GM23338 (cell line): Measurements from ENCODE around the gene TNIP1. TPM values are rescaled to one million over a fixed set of nuclear protein-coding genes. Genes with fewer than 3 reads are reported as not detected.

ENCODE experiments used
- ATAC-seq: fragments of 200-7000 bp; cut with Tn5 transposase; 3 replicates; pipeline ENCODE4 v1.9.1; 2020
- DNase-seq: peaks from one replicate; pipeline ENCODE4 v3.0.0-alpha.2; 2015; ENCODE audit warnings: low spot score
- H2AFZ ChIP-seq: fragments of 200-600 bp; sonication (generic); 2 replicates; pipeline ENCODE4 v1.8.0; 2016; ENCODE audit warnings: antibody characterized with exemption, mild to moderate bottlenecking, moderate library complexity
- H3F3A ChIP-seq: fragments of 200-600 bp; sonication (generic); replicated peaks from 2 replicates; pipeline ENCODE4 v1.8.0; 2017; ENCODE audit warnings: antibody characterized with exemption, mixed run types, low read depth
- H3K27ac ChIP-seq: fragments of 200-600 bp; sonication (generic); 2 replicates; pipeline ENCODE4 v1.6.1; 2016; ENCODE audit warnings: low read depth
- H3K27me3 ChIP-seq: fragments of 200-600 bp; sonication (generic); 2 replicates; pipeline ENCODE4 v1.8.0; 2016; ENCODE audit warnings: mild to moderate bottlenecking, mixed run types, moderate library complexity; ENCODE audit not compliant: insufficient read depth
- H3K36me3 ChIP-seq: fragments of 200-600 bp; sonication (generic); 2 replicates; pipeline ENCODE4 v1.8.0; 2016; ENCODE audit warnings: mild to moderate bottlenecking; ENCODE audit not compliant: insufficient read depth
- H3K4me1 ChIP-seq: fragments of 200-600 bp; sonication (generic); 2 replicates; pipeline ENCODE4 v1.8.0; 2016; ENCODE audit warnings: mild to moderate bottlenecking, moderate library complexity; ENCODE audit not compliant: insufficient read depth
- H3K4me2 ChIP-seq: fragments of 200-600 bp; sonication (generic); 2 replicates; pipeline ENCODE4 v1.7.1; 2017; ENCODE audit warnings: mixed run types
- H3K4me3 ChIP-seq: fragments of 200-600 bp; sonication (generic); 2 replicates; pipeline ENCODE4 v1.6.1; 2016; ENCODE audit warnings: mixed run types
- H3K79me2 ChIP-seq: fragments of 200-600 bp; sonication (generic); replicated peaks from 2 replicates; pipeline ENCODE4 v1.8.0; 2017; ENCODE audit warnings: mild to moderate bottlenecking; ENCODE audit not compliant: insufficient read depth
- H3K9me2 ChIP-seq: fragments of 200-600 bp; sonication (generic); 2 replicates; pipeline ENCODE4 v1.8.0; 2017; ENCODE audit not compliant: insufficient read depth
- H4K20me1 ChIP-seq: fragments of 200-600 bp; sonication (generic); replicated peaks from 2 replicates; pipeline ENCODE4 v1.8.0; 2017; ENCODE audit warnings: mild to moderate bottlenecking; ENCODE audit not compliant: insufficient read depth
- H3K27ac Mint-ChIP-seq: 2 replicates; pipeline ENCODE4 v1.8.0; 2020; ENCODE audit warnings: inconsistent platforms, mild to moderate bottlenecking, moderate library complexity, mixed read lengths
- H3K27me3 Mint-ChIP-seq: 3 replicates; pipeline ENCODE4 v1.8.0; 2022; ENCODE audit warnings: low read depth, mild to moderate bottlenecking, moderate library complexity, mixed read lengths, inconsistent platforms; ENCODE audit not compliant: insufficient read depth, poor library complexity
- H3K36me3 Mint-ChIP-seq: 3 replicates; pipeline ENCODE4 v1.8.0; 2021; ENCODE audit warnings: low read depth, mild to moderate bottlenecking, inconsistent platforms, moderate library complexity, mixed read lengths
- H3K4me1 Mint-ChIP-seq: 3 replicates; pipeline ENCODE4 v1.8.0; 2020; ENCODE audit warnings: mild to moderate bottlenecking, inconsistent platforms, mixed read lengths
- H3K4me3 Mint-ChIP-seq: 3 replicates; pipeline ENCODE4 v1.8.0; 2021; ENCODE audit warnings: moderate library complexity, mild to moderate bottlenecking, inconsistent platforms, mixed read lengths
- H3K9me3 Mint-ChIP-seq: 3 replicates; pipeline ENCODE4 v1.8.0; 2020; ENCODE audit warnings: moderate library complexity, mild to moderate bottlenecking, inconsistent platforms, mixed read lengths
- CREB1 ChIP-seq: fragments of 250-450 bp; sonication (Bioruptor Pico); IDR thresholded peaks from 2 replicates; pipeline ENCODE4 v1.5.0; 2020; ENCODE audit warnings: low read depth, mild to moderate bottlenecking, moderate library complexity
- EZH2 ChIP-seq: fragments of 200-600 bp; sonication (generic); IDR thresholded peaks from one replicate; pipeline ENCODE4 v1.8.0; 2017; ENCODE audit warnings: antibody characterized with exemption, mild to moderate bottlenecking, low read depth; ENCODE audit not compliant: unreplicated experiment
- EZH2phosphoT487 ChIP-seq: fragments of 200-600 bp; sonication (generic); IDR thresholded peaks from one replicate; pipeline ENCODE4 v1.8.1; 2018; ENCODE audit warnings: antibody characterized with exemption; ENCODE audit not compliant: unreplicated experiment
- JUNB ChIP-seq: IDR thresholded peaks from one replicate; pipeline ENCODE4 v1.6.1; 2016; ENCODE audit warnings: antibody characterized with exemption; ENCODE audit not compliant: unreplicated experiment
- NANOG ChIP-seq: IDR thresholded peaks from 2 replicates; pipeline ENCODE4 v1.6.1; 2016; ENCODE audit warnings: antibody characterized with exemption, borderline replicate concordance
- POLR2AphosphoS5 ChIP-seq: IDR thresholded peaks from 2 replicates; pipeline ENCODE4 v1.6.1; 2016; ENCODE audit warnings: antibody characterized with exemption, low read depth
- STAT1 ChIP-seq: IDR thresholded peaks from one replicate; pipeline ENCODE4 v1.6.1; 2016; ENCODE audit warnings: antibody characterized with exemption; ENCODE audit not compliant: unreplicated experiment
- ZNF331 ChIP-seq: fragments of 250-450 bp; sonication (Bioruptor Pico); IDR thresholded peaks from 2 replicates; pipeline ENCODE4 v1.5.0; 2020; ENCODE audit warnings: low read depth, mild to moderate bottlenecking, moderate library complexity
- polyA plus RNA-seq: library from polyadenylated mRNA; unstranded; fragments of >200 nt; fragmentation: Nextera tagmentation; extraction: Ambion mirVana; gene quantifications from 2 replicates; pipeline ENCODE4 v1.2.1, GENCODE V29; 2016
- total RNA-seq: library from RNA; depleted of rRNA; stranded (reverse); fragments of >200 nt; shearing (Covaris generic); gene quantifications from 2 replicates; pipeline ENCODE4 v1.2.3, GENCODE V29; 2014
- TF ChIP-seq, protein P1 (sequence below): IDR thresholded peaks from one replicate; pipeline ENCODE4 v1.6.1; 2018; ENCODE audit warnings: antibody characterized with exemption; ENCODE audit not compliant: unreplicated experiment
- TF ChIP-seq, protein P2 (sequence below): IDR thresholded peaks from 2 replicates; pipeline ENCODE4 v1.6.1; 2016; ENCODE audit warnings: antibody characterized with exemption

TNIP1 gene
- total and polyA plus RNA-seq, 2 experiments from 2014 or later, result 10.3 to 29.6 TPM

DNA sequence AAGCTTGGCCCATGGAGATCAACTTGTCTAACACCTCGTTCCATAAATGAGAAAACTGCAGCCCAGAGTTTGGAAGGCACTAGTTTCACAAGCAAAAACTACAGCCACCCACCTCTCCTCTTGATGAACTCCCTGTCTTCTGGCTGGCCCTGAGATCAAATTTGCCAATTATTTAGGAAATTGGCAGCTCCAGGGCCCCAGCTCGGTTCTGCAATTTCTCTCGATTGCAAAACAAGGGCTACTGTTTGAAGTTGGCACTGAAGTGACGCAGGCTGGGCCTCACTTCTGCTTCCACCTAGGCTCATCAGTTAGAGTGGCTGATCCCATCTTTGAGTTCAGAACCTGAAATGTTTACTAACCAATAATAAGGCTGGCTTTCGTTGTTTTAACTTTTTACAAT lies 64.1 kb downstream of the TNIP1 start:
- H3K9me3 Mint-ChIP-seq, result no peaks in the 10 kb centered on the region
- no peak overlapping the region for H3K27ac Mint-ChIP-seq
- peaks cover 9% of the 10 kb centered on the region for H3K27me3 Mint-ChIP-seq
- H3K4me3 ChIP-seq, result no peak overlapping the region
- no peak overlapping the region for H3K4me3 Mint-ChIP-seq
- H3K27ac ChIP-seq, result no peak overlapping the region
- no peaks in the 10 kb centered on the region for H3F3A ChIP-seq
- no peak for TF ChIP-seq NANOG
- H4K20me1 ChIP-seq, result no peaks in the 10 kb centered on the region
- DNase-seq (no peak), ATAC-seq (no peak)
- no peaks in the 10 kb centered on the region for H3K36me3 ChIP-seq
- no peaks in the 10 kb centered on the region for H3K79me2 ChIP-seq
- peak overlapping the region; percentile 28; the same call in 1 of the 2 replicates for H2AFZ ChIP-seq
- H3K4me2 ChIP-seq, result no peak overlapping the region
- peaks cover 15% of the 10 kb centered on the region; the same call in 1 of the 2 replicates for H3K27me3 ChIP-seq
- H3K36me3 Mint-ChIP-seq, result no peaks in the 10 kb centered on the region
- no peaks in the 10 kb centered on the region for H3K9me2 ChIP-seq
- H3K4me1 Mint-ChIP-seq, result no peaks in the 10 kb centered on the region; the same call in 1 of the 3 replicates
- peaks cover 4% of the 10 kb centered on the region; the same call in 1 of the 2 replicates for H3K4me1 ChIP-seq

DNA sequence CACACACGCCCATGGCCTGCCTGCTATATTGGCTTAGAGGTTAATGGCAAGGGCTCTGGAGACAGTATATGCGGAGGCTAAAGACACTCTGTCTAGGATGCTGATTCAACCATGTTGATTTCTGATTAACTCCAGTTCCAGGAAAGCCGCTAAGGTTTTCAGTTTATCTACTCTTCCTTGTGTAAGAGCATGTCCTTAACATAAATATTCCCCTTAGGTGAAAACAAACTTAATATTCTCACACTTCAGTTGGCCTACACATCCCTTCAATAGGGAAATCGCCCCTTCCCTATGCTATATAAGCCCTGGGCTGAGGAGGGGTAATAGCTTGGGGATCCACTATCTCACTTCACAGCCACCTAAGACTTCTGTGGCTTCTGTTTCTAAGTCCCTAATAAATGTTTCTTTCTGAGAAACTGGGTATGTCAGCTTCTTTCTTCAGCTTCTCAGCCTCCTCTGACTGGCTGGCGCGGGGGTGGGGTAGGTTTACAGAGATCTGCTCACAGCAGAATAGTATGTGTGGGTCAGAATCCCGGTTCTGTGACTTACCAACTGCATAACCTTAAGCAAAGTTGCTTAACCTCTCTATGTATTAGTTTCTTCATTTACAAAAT lies 64.8 kb downstream of the TNIP1 start:
- peaks cover 5% of the 10 kb centered on the region for H3K27me3 Mint-ChIP-seq
- no peak for ATAC-seq

DNA sequence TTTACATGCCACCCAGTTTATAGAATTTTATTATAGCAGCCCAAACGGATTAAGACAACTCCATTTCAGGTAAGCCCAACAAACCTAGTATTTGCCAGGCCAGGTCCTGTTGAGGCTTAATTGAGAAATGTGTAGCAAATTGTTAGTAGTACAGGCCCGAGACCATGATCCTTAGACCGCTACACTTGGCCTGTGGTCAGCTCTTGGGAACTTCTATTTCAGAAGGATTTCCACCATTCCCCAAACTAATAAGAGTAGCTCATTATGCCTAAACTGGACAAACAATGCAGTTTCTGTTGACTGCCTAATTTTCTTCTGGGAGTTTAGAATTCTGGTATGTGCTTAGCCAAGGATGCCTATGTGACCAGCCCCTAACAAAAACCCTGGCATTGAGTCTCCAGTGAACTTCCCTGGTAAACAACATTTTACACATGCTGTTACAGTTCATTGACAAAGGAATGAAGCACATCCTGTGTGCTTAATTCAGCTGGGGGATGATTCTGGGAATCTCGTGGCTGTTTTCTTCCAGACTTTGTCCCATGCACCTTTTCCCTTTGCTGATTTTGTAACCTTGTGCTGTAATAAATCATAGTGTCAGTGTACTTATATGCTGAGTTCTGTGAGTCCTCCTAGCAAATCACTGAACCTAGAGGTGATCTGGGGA lies 66.0 kb downstream of the TNIP1 start:
- H3F3A ChIP-seq, result no peaks in the 10 kb centered on the region
- no peaks in the 10 kb centered on the region for H3K36me3 Mint-ChIP-seq
- no peaks in the 10 kb centered on the region; the same call in 2 of the 3 replicates for H3K4me1 Mint-ChIP-seq
- no peaks in the 10 kb centered on the region for H3K9me2 ChIP-seq
- H3K4me3 Mint-ChIP-seq, result no peak overlapping the region
- no peak overlapping the region for H3K4me3 ChIP-seq
- no peak for DNase-seq
- H3K79me2 ChIP-seq, result no peaks in the 10 kb centered on the region
- no peak overlapping the region for H3K27ac Mint-ChIP-seq
- H3K27me3 Mint-ChIP-seq, result peaks cover 2% of the 10 kb centered on the region
- no peaks in the 10 kb centered on the region for H3K9me3 Mint-ChIP-seq
- H3K4me2 ChIP-seq, result no peak overlapping the region
- no peak for ATAC-seq
- H4K20me1 ChIP-seq, result no peaks in the 10 kb centered on the region
- H3K4me1 ChIP-seq, result no peaks in the 10 kb centered on the region
- H3K27me3 ChIP-seq, result peaks cover 5% of the 10 kb centered on the region; the same call in 1 of the 2 replicates
- no peaks in the 10 kb centered on the region for H3K36me3 ChIP-seq
- H2AFZ ChIP-seq, result no peak overlapping the region
- H3K27ac ChIP-seq, result no peak overlapping the region
- TF ChIP-seq STAT1 (no peak), EZH2phosphoT487 (no peak), ZNF331 (CRISPR knock-in tag) (no peak)
- TF ChIP-seq, protein P1, sequence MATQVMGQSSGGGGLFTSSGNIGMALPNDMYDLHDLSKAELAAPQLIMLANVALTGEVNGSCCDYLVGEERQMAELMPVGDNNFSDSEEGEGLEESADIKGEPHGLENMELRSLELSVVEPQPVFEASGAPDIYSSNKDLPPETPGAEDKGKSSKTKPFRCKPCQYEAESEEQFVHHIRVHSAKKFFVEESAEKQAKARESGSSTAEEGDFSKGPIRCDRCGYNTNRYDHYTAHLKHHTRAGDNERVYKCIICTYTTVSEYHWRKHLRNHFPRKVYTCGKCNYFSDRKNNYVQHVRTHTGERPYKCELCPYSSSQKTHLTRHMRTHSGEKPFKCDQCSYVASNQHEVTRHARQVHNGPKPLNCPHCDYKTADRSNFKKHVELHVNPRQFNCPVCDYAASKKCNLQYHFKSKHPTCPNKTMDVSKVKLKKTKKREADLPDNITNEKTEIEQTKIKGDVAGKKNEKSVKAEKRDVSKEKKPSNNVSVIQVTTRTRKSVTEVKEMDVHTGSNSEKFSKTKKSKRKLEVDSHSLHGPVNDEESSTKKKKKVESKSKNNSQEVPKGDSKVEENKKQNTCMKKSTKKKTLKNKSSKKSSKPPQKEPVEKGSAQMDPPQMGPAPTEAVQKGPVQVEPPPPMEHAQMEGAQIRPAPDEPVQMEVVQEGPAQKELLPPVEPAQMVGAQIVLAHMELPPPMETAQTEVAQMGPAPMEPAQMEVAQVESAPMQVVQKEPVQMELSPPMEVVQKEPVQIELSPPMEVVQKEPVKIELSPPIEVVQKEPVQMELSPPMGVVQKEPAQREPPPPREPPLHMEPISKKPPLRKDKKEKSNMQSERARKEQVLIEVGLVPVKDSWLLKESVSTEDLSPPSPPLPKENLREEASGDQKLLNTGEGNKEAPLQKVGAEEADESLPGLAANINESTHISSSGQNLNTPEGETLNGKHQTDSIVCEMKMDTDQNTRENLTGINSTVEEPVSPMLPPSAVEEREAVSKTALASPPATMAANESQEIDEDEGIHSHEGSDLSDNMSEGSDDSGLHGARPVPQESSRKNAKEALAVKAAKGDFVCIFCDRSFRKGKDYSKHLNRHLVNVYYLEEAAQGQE, result no peak

More for the DNA sequence above, 64.8 kb downstream of the TNIP1 start:
- no peak for DNase-seq
- H3K9me2 ChIP-seq, result no peaks in the 10 kb centered on the region
- TF ChIP-seq JUNB, result no peak
- no peak for TF ChIP-seq POLR2AphosphoS5
- TF ChIP-seq, protein P2, sequence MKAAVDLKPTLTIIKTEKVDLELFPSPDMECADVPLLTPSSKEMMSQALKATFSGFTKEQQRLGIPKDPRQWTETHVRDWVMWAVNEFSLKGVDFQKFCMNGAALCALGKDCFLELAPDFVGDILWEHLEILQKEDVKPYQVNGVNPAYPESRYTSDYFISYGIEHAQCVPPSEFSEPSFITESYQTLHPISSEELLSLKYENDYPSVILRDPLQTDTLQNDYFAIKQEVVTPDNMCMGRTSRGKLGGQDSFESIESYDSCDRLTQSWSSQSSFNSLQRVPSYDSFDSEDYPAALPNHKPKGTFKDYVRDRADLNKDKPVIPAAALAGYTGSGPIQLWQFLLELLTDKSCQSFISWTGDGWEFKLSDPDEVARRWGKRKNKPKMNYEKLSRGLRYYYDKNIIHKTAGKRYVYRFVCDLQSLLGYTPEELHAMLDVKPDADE, result no peak
- TF ChIP-seq CREB1 (CRISPR knock-in tag), result no peak
- no peak for TF ChIP-seq EZH2
- TF ChIP-seq STAT1, result no peak
- no peak for TF ChIP-seq EZH2phosphoT487
- H2AFZ ChIP-seq, result peak overlapping the region; percentile 28; the same call in 1 of the 2 replicates
- H3K4me2 ChIP-seq, result no peak overlapping the region
- H3K36me3 Mint-ChIP-seq, result no peaks in the 10 kb centered on the region
- H3F3A ChIP-seq, result no peaks in the 10 kb centered on the region
- H3K4me3 Mint-ChIP-seq, result no peak overlapping the region
- H3K4me3 ChIP-seq, result no peak overlapping the region
- no peaks in the 10 kb centered on the region for H3K9me3 Mint-ChIP-seq
- peaks cover 9% of the 10 kb centered on the region; the same call in 1 of the 2 replicates for H3K27me3 ChIP-seq
- no peaks in the 10 kb centered on the region for H4K20me1 ChIP-seq
- H3K27ac Mint-ChIP-seq, result no peak overlapping the region
- H3K4me1 Mint-ChIP-seq, result no peaks in the 10 kb centered on the region; the same call in 2 of the 3 replicates
- H3K36me3 ChIP-seq, result no peaks in the 10 kb centered on the region
- peaks cover 3% of the 10 kb centered on the region; the same call in 1 of the 2 replicates for H3K4me1 ChIP-seq
- H3K27ac ChIP-seq, result no peak overlapping the region
- H3K79me2 ChIP-seq, result no peaks in the 10 kb centered on the region
